HepG2 (cell line): ENCODE data around the gene HHLA2.

Source experiments
- BRF2 ChIP-seq: sonication (generic); formaldehyde crosslinking; IDR thresholded peaks from 2 replicates; pipeline ENCODE4 v1.8.1; 2022; ENCODE audit warnings: mild to moderate bottlenecking, missing genetic modification reagents
- FIP1L1 ChIP-seq: fragments of 200-400 bp; formaldehyde crosslinking; IDR thresholded peaks from 2 replicates; pipeline ENCODE4 v1.6.1; 2018; ENCODE audit warnings: low read depth, mild to moderate bottlenecking, low read length, moderate library complexity, borderline replicate concordance; ENCODE audit not compliant: insufficient read depth
- GATAD1 ChIP-seq: IDR thresholded peaks from 2 replicates; pipeline ENCODE4 v1.6.1; 2016; ENCODE audit warnings: missing genetic modification reagents, missing compliant biosample characterization
- JUNB ChIP-seq: sonication (generic); formaldehyde crosslinking; IDR thresholded peaks from 2 replicates; pipeline ENCODE4 v1.8.0; 2022; ENCODE audit warnings: missing genetic modification reagents, mild to moderate bottlenecking, borderline replicate concordance
- MED8 ChIP-seq: sonication (generic); formaldehyde crosslinking; IDR thresholded peaks from 2 replicates; pipeline ENCODE4 v1.8.1; 2023; ENCODE audit warnings: mild to moderate bottlenecking, missing genetic modification reagents; ENCODE audit not compliant: insufficient replicate concordance
- POLR2A ChIP-seq, 2 experiments: IDR thresholded peaks; 2 replicates each; pipeline ENCODE4 v1.6.1; 2011; ENCODE audit warnings: low read depth in 2 of 2, low read length in 2 of 2, mild to moderate bottlenecking in 1 of 2, moderate library complexity in 1 of 2; ENCODE audit not compliant: insufficient read depth in 1 of 2
- RNF2 ChIP-seq: fragments of 450-650 bp; conservative IDR thresholded peaks from 2 replicates; pipeline ENCODE4 v1.6.1; 2016; ENCODE audit warnings: low read depth
- ZFP82 ChIP-seq: sonication (generic); formaldehyde crosslinking; IDR thresholded peaks from 2 replicates; pipeline ENCODE4 v1.5.1; 2020; ENCODE audit warnings: mild to moderate bottlenecking, missing genetic modification reagents, borderline replicate concordance
- TF ChIP-seq, protein P1 (sequence below): sonication (generic); formaldehyde crosslinking; IDR thresholded peaks from 2 replicates; pipeline ENCODE4 v1.5.0; 2020; ENCODE audit warnings: mild to moderate bottlenecking, missing genetic modification reagents, moderate library complexity

GRCh38 chr3:108415661-108416060, 119.3 kb downstream of the HHLA2 start:
- TF ChIP-seq GATAD1 (CRISPR knock-in tag) (no peak), POLR2A (IDR thresholded peaks at IDR 0.05; ENCODE audit: insufficient read depth in 1 of 2, low read depth in 2 of 2, low read length in 2 of 2) (no peak), JUNB (CRISPR knock-in tag) (no peak), MED8 (no peak), RNF2 (no peak), BRF2 (no peak), FIP1L1 (no peak), ZFP82 (CRISPR knock-in tag) (no peak)
- TF ChIP-seq, protein P1, sequence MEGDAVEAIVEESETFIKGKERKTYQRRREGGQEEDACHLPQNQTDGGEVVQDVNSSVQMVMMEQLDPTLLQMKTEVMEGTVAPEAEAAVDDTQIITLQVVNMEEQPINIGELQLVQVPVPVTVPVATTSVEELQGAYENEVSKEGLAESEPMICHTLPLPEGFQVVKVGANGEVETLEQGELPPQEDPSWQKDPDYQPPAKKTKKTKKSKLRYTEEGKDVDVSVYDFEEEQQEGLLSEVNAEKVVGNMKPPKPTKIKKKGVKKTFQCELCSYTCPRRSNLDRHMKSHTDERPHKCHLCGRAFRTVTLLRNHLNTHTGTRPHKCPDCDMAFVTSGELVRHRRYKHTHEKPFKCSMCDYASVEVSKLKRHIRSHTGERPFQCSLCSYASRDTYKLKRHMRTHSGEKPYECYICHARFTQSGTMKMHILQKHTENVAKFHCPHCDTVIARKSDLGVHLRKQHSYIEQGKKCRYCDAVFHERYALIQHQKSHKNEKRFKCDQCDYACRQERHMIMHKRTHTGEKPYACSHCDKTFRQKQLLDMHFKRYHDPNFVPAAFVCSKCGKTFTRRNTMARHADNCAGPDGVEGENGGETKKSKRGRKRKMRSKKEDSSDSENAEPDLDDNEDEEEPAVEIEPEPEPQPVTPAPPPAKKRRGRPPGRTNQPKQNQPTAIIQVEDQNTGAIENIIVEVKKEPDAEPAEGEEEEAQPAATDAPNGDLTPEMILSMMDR, result no peak
